Mesenteric fat pad (tissue), 1 donor: ENCODE results near the gene BIN1. TPM values are rescaled to one million over a fixed set of nuclear protein-coding genes. Genes with fewer than 3 reads are reported as not detected.

Experiments
- DNase-seq: peaks from one replicate; pipeline ENCODE4 v3.0.0-alpha.2; 2020; ENCODE audit warnings: low spot score
- long read RNA-seq: library from polyadenylated mRNA; unstranded; transcript quantifications from one replicate; pipeline ENCODE4 v2.0.0, GENCODE V29; 2020
- total RNA-seq: library from RNA; stranded (reverse); fragmentation: NEBNext Ultra II Directional; extraction: Animal tissue kit (Norgen Biotek cat#: 25700); gene quantifications from one replicate; pipeline ENCODE4 v1.2.1, GENCODE V29; 2021
- donor health status: DM: yes; HTN: yes; CAD: no.

The BIN1 gene
- 87.0 TPM for total RNA-seq
- long read RNA-seq, transcript BIN1-209 (15 exons, 2,293 nt) = minor isoform, 64 of 482 reads
- long read RNA-seq, transcript BIN1-211 (14 exons, 2,143 nt) = major isoform, 207 of 482 reads
- long read RNA-seq, transcript BIN1-204 (13 exons, 2,074 nt) = minor isoform, 114 of 482 reads
- long read RNA-seq, partial matches to known transcripts = 17 of 482 reads
- long read RNA-seq, other reads (novel, unspliced or antisense) = 77 of 482 reads

GRCh38 chr2:127106991-127107621, at the start of gene BIN1:
Gene BIN1, minus strand, starts transcription at chr2:127107154. Its CDS starts 211 bp downstream, at chr2:127106943.
- DNase-seq = peak; percentile 95

GRCh38 chr2:127155947-127156346, 49.0 kb upstream of the BIN1 start:
- peak; percentile 53 for DNase-seq

DNA sequence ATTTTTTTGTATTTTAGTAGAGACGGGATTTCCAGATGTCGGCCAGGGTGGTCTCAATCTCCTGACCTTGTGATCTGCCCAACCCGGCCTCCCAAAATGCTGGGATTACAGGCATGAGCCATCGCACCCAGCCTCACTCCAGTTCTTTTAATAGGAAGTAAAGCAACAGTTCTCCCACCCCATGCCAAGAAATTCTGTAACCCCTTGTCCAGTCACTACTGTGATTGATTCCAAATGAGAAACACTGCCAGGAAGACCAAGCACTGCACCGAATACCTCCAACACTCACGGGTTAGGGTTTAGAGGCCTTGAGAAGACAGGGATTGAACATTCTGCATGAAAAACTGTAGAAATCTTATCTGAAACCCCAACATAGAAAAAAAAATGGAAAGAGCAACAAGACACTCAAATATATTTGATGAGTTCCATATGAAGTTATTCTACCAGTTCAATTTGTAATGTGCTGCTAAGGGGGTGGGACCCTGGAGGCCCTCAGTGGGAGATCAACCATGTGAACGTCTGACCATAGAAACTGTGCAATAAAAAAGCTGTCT, 48.2 kb upstream of the BIN1 start:
- DNase-seq = no peak

GRCh38 chr2:127154396-127154795, 47.4 kb upstream of the BIN1 start:
- DNase-seq = peak; percentile 22

DNA sequence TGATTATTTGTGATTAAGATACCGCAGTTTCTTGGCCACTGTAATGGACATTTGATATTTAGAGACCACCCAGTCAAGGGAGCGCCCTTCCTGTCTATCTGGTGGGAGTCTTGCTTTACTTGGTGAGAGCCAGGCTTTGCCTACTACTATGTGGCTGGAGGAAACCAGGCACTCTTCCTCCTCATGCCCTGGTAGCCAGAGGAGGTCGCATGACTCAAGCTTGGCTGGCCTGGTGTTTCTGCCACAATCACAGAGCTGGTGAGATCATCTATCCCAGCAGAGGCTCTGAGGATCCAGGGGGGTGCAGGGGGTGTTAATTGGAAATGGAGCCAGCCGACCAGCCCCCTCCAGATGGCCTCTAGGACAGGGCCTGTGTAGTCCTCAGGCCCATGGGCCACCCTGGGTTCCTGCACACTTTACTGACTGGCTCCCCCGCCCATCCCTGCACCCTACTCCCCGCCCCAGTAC, 46.8 kb upstream of the BIN1 start:
- peak; percentile 83 for DNase-seq

DNA sequence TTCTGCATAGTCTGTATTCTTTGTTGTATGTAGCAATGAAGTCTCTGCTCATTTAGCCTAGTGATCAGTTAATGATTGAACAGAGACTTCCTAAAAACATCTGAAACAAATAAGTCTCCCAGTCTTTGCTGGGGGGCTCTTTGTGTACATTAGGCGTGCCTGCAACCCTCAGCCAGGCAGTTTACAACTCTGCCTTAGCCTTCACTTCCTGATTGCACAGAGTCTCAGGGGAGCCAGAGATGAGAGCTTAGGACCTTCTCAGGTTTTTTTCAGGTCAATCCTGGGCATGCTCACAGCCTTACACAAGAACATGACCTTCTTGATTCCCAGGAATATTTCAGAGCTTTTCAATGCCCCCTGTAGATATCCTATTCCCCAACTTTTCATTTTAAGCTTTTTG, 44.0 kb upstream of the BIN1 start:
- no peak for DNase-seq

DNA sequence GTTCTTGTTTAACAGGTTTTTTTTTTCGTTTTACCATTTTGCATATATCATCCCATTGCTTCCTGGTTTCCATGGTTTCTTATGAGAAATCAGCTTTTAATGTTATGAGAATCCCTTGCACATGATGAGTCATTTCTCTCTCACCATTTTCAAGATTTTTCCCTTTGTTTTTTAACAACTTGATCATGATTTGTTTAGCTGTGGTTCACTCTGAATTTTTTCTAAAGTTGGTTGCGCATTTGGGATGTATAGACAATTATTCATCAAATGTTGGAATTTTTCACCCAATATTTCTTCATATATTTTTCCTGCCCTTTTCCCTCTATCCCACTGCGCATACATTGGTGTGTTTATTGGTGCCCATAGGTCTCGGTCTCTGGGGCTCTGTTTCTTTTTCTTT, 42.4 kb upstream of the BIN1 start:
- no peak for DNase-seq

DNA sequence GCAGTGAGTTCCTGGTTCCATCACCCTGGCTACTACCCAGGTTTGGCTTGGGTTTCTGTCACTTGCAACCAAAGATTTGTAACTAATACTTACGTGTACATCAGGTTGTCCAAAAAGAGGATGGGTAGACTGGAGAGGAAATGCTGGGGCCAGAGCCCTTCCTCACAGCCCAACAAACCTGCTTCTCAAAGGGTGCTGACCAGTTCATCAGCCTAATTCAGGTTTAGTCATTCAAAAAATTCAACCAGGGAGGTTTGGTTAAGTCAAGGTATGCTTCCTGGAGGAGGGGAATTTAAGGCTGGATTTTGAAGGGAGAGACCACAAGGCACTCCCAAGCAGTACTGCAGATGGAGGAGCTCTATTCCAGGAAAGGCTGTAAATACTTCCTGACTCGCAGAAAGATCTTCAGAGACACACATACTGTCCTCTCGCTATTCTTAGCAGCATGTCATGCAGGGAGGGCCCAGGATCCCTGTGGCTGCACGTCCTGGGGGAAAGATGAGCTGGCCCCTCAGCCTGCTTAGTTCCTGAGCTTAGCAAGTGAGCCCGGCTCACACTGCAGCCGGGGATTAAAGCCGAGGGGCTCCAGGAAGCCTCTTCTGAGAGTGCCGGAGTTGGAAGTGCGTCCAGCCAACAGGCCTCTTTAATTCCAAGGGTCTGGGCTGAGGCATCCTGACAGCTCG, 40.0 kb upstream of the BIN1 start:
- DNase-seq = peak; percentile 51

DNA sequence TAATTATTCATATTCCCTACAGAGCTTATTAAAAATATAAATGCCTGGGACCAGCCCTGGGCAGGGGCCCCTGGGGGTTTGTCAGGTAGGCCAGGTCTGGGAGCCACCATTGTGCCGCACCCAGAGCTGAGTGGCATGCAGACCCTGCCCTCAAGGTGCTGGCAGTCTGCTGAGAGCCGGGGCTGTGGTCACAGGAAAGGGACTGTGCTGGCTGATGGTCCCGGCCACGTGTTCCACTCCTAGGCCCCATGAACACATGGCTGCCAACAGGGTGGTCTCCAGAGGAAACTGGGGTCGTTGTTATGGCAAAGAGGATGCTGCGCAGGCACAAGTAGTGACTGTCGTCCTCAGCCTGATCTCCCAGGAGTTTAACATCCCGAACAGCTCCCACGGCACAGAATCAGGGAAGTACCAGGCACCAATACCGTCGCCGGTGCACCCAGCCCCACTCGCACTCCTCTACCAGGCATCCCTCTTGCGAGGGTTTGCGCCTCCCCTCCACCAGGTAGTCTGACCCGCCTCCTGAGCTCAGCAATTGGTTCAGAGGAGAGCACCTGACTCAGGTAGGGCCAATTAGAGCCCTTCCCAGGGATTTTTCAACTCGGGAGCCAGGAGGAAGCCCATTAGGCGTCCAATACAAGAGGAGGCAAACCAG, 39.2 kb upstream of the BIN1 start:
- peak; percentile 84 for DNase-seq

DNA sequence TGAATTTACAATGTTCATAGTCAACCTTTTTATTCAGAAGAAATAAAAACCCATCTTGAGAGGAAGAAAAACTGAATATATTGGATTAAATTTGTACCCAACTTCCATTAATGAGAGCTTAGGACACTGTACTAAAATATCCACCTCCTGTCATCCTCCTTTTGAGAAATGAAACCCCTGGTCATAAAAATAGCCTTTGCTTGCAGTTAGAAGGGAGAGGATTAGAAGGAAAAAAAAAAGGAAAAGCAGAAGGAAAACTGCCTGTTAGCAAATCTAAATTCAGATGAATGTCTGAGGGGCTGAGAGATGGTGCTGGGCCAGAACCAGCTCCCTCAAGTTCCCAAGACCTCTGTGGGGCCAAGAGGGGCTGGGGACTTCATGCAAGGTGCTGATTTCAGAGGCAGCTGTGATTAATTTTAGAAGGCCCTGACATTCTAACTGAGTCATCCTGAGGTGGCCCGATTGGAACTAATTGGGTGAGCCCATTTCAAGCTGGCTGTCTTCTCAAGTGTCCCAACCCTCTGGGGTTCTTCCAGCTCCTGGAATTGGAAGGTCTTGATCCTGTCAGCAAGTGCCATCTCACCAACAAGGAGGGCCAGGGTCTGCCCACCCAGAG, 38.4 kb upstream of the BIN1 start:
- DNase-seq = peak; percentile 57

- peak; percentile 60 for DNase-seq
Measured at GRCh38 chr2:127143841-127144782, 37.2 kb upstream of the BIN1 start.

DNA sequence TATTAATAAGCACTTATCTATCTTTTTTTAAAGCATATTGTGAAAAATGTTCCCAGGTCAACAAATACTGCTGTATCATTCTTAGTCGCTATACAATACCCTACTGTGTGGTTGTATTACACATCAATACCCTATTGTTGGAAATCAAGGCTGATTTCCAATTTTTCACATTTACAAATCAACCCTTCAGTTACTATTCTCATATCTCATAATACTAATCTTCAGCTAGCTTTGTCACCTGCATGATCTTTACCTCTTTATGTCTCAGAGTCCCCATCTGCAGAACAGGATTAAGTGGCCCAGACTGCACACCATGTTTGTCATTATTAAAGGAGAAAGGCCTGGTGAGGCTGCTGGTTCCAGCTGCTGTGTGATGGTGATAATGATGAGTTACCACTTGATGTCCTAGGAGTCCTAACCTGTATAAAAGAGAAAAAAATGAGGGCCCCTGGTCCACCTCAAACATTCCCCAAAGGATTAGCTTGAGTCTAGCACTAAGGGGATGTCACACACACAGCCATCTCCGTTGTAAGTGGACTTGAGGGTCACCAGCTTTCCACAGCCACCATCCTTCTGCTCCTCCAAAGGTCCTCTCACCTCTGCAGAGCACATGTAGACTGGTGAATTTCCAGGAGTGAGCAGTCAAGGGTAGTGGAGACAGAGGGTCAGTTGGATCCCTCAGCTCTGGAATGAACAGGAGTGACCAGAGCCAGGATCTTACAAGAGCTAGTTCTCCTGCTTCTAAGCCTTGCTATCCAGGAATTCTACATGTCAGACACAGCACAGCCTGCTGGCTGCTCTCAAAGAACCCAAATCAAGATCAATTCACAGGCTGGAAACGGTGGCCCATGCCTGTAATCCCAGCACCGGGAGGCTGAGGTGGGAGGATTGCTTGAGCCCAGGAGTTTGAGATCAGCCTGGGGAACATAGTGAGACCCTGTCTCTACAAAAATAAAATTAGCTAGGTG, 36.0 kb upstream of the BIN1 start:
- DNase-seq = peak; percentile 79

DNA sequence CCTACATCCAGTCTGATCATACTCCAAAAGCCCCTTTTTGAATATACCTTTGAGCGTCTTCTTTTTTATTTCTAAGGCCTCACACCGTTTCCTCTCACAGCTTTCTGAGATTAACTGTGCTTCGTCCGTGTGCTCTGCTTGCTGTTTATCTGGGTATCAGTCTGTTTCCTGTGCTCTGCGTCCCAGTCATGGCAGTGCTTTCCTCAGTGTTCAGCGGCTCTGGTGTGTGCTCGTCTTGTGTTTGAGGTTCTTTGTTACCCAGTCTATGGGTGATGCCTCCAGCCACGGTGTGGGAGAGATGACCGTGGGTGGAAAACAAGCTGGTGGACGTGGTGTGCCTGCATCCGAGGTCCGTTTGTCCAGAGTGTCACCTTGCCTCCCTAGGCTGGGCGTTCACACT, 33.6 kb upstream of the BIN1 start:
- DNase-seq = no peak

DNA sequence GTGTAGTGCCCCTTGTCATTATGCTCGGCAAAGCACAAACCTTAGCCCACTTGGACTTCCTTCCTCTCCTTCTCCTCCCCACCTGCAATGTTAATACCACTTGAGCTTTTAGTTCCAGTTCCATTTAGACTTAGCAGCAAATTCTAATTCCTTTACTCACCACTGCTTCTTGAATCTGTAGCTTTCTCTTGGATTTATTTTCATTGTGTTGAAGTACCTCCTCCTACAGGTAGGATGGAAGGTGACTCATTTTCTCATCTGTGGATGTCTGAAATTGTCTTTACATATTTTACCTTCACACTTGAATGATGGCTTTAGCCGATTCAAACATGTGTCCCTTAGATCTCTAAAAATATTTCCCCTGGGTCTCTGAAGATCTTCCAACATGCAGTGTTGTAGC, 32.8 kb upstream of the BIN1 start:
- no peak for DNase-seq

- DNase-seq = peak; percentile 77
Measured at GRCh38 chr2:127138281-127138680, 31.3 kb upstream of the BIN1 start.

- no peak for DNase-seq
Measured at GRCh38 chr2:127137741-127138140, 30.8 kb upstream of the BIN1 start.

- no peak for DNase-seq
Measured at GRCh38 chr2:127137225-127137624, 30.3 kb upstream of the BIN1 start.
